HG02943 (cell line): ENCODE data around the gene PLEKHM1.
A peak's percentile ranks its signal among the peaks of the same experiment; 100 is the strongest.
"Not testable (repeated sequence)": the region's sequence is repeated elsewhere in the genome, so short reads cannot be mapped to it uniquely, and the experiment has no call there.

Source experiments
- ATAC-seq: cut with Tn5 transposase; IDR thresholded peaks from one replicate; pipeline ENCODE4 v1.9.1; 2021; ENCODE audit warnings: mild to moderate bottlenecking, low read depth, moderate library complexity; ENCODE audit not compliant: unreplicated experiment

Gene PLEKHM1

GRCh38 chr17:45468293-45469203, 22.0 kb downstream of the PLEKHM1 start:
- not testable (repeated sequence) for ATAC-seq

DNA sequence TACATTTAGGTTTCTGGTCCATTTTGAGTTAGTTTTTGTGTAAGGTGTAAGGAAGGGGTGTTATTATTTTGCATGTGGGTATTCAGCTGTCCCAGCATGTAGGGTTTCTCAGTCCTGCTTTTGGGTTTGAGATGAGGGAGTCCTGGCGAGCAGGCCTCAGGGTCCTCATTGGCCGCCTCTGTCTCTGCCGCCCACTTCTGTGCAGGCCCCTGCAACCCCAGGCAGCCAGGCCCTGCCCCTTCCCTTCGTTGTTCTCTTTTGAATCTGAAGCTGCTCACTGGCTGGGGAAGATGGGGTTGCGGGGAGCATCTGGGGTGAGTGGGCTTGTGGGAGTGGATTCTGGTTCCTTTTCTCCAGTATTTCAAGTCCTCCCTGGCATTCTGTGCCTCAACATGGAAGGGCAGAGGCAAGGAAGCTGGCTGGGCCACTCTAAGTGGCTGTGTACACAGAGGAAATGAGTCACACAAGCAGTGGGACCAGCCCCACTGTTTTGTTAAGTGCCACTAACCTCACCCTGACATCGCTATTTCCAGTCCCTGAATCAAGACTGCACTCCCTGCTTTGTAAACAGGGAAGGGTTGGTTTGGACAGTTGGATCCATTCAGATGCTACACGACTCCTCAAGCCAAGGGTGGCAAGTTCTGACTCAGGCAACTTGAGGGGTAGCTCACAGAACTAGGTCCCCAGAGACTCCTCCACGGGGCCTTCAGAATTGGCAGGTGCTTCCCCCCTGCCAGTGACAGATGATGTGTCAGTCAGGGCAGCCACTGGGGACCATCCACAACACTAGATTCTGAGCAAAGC, 28.8 kb downstream of the PLEKHM1 start:
- peak; percentile 60 for ATAC-seq

GRCh38 chr17:45460422-45460821, 30.1 kb downstream of the PLEKHM1 start:
- ATAC-seq = not testable (repeated sequence)

GRCh38 chr17:45454341-45454740, 36.2 kb downstream of the PLEKHM1 start:
- not testable (repeated sequence) for ATAC-seq

GRCh38 chr17:45453731-45454130, 36.8 kb downstream of the PLEKHM1 start:
- ATAC-seq = not testable (repeated sequence)

DNA sequence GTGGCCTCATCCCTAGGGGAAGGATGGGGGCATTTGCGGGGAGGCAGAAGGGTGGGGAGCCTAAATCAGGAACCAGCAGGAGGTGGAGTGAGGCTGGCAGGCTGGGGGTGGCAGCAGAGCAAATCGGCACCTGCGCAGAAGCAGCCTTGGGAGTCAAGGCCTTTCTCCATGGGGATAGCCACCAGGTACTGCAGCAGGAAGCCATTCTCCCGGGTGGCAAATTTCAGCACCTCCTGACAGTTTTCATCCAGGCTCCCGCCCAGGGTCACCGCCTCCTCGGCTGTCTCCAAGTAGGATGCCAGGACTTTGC, 37.3 kb downstream of the PLEKHM1 start:
- not testable (repeated sequence) for ATAC-seq

GRCh38 chr17:45452329-45453224, 37.9 kb downstream of the PLEKHM1 start:
- not testable (repeated sequence) for ATAC-seq

GRCh38 chr17:45451660-45452059, 38.9 kb downstream of the PLEKHM1 start:
- not testable (repeated sequence) for ATAC-seq

DNA sequence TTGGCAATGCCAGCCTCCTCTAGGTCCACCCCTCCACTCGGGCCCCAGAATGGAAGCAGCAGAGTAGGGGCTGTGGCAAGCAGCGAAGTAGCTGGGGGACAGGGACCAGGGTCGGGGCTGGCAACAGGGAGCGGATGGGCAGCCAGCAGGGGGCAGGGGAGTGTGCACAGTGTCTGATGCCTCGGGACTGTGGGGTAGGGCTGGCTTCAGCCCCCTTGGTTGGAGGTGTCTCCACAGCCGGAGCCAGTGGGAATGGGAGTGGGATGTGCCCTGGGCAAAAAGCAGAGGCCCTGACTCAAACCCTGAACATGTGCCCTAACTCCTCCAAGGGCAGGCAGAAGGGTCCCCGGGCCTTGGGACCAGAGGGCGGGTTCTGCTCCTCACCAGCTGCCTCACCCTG, 39.4 kb downstream of the PLEKHM1 start:
- ATAC-seq = no peak

- not testable (repeated sequence) for ATAC-seq
Measured at GRCh38 chr17:45449708-45450329, 40.7 kb downstream of the PLEKHM1 start.

DNA sequence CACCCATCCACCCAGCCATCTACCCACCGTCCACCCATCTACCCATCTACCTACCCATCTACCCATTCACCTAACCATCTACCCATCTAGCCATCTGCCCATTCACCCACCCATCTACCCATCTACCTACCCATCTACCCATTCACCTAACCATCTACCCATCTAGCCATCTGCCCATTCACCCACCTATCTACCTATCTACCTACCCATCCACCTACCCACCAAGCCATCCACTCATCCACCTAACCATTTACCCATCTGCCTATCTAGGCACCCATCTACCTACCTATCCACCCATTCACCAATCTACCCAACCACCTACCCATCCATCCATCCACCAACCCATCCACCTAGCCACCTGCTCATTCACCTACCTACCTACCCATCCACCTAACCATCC, 41.3 kb downstream of the PLEKHM1 start:
- ATAC-seq = not testable (repeated sequence)

DNA sequence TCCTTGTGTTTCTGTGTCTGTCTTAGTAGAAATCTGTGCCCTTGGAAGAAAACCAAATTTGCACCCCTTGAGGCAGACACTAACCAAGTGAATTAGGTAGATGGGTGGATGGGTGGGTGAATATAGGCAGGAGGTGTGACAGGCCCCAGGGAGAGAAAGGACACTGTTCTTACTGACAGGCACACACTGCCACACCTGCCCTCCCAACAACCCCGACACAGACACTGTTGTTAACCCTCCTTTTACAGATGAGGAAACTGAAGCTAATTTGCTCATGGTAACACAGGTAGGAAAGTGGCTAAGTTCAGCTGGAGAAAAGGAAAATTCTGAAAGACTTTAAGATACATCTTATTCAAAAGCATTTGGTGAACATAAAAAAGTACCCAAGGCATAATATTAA, 42.0 kb downstream of the PLEKHM1 start:
- ATAC-seq = not testable (repeated sequence)

GRCh38 chr17:45448066-45448465, 42.5 kb downstream of the PLEKHM1 start:
- not testable (repeated sequence) for ATAC-seq

GRCh38 chr17:45447650-45448049, 42.9 kb downstream of the PLEKHM1 start:
- not testable (repeated sequence) for ATAC-seq

- ATAC-seq = not testable (repeated sequence)
Measured at GRCh38 chr17:45446872-45447625, 43.5 kb downstream of the PLEKHM1 start.

GRCh38 chr17:45445901-45446743, 44.4 kb downstream of the PLEKHM1 start:
- ATAC-seq = not testable (repeated sequence)

- ATAC-seq = not testable (repeated sequence)
Measured at GRCh38 chr17:45444856-45445820, 45.4 kb downstream of the PLEKHM1 start.
